ENCODE results near the gene SERPINE2.

The SERPINE2 gene

GRCh38 chr2:224042191-224042696, 3.2 kb upstream of the SERPINE2 start:
- no peak for DNase-seq (ENCODE audit: low read depth, low spot score)

- DNase-seq (ENCODE audit: low read depth, low spot score) = no peak
These were observed 2.5 kb upstream of the SERPINE2 start for GRCh38 chr2:224041554-224041953.

GRCh38 chr2:224040753-224041152, 1.7 kb upstream of the SERPINE2 start:
- DNase-seq (ENCODE audit: low read depth, low spot score) = no peak

- DNase-seq (ENCODE audit: low read depth, low spot score) = no peak
These were observed 819 bp upstream of the SERPINE2 start for GRCh38 chr2:224039770-224040440.

GRCh38 chr2:224038830-224039079, 331 bp downstream of the SERPINE2 start:
- no peak for DNase-seq (ENCODE audit: low read depth, low spot score)

GRCh38 chr2:224038049-224038829, 847 bp downstream of the SERPINE2 start:
- no peak for DNase-seq (ENCODE audit: low read depth, low spot score)

- no peak for DNase-seq (ENCODE audit: low read depth, low spot score)
These were observed 2.2 kb downstream of the SERPINE2 start for GRCh38 chr2:224036731-224037361.

GRCh38 chr2:224034017-224034416, 5.1 kb downstream of the SERPINE2 start:
- no peak for DNase-seq (ENCODE audit: low read depth, low spot score)

GRCh38 chr2:224033601-224034000, 5.5 kb downstream of the SERPINE2 start:
- DNase-seq (ENCODE audit: low read depth, low spot score) = no peak

- DNase-seq (ENCODE audit: low read depth, low spot score) = no peak
These were observed 6.8 kb downstream of the SERPINE2 start for GRCh38 chr2:224032283-224032682.

GRCh38 chr2:224031358-224031970, 7.6 kb downstream of the SERPINE2 start:
- no peak for DNase-seq (ENCODE audit: low read depth, low spot score)

GRCh38 chr2:224030786-224031185, 8.3 kb downstream of the SERPINE2 start:
- no peak for DNase-seq (ENCODE audit: low read depth, low spot score)

GRCh38 chr2:224029876-224030275, 9.2 kb downstream of the SERPINE2 start:
- DNase-seq (ENCODE audit: low read depth, low spot score) = no peak

GRCh38 chr2:224027931-224028330, 11.2 kb downstream of the SERPINE2 start:
- DNase-seq (ENCODE audit: low read depth, low spot score) = no peak

GRCh38 chr2:224027070-224027469, 12.0 kb downstream of the SERPINE2 start:
- peak; percentile 85 for DNase-seq (ENCODE audit: low read depth, low spot score)

- DNase-seq (ENCODE audit: low read depth, low spot score) = no peak
These were observed 13.2 kb downstream of the SERPINE2 start for GRCh38 chr2:224025874-224026273.

- no peak for DNase-seq (ENCODE audit: low read depth, low spot score)
These were observed 14.8 kb downstream of the SERPINE2 start for GRCh38 chr2:224024270-224024669.

GRCh38 chr2:224023188-224023587, 15.9 kb downstream of the SERPINE2 start:
- no peak for DNase-seq (ENCODE audit: low read depth, low spot score)

- DNase-seq (ENCODE audit: low read depth, low spot score) = no peak
These were observed 16.6 kb downstream of the SERPINE2 start for GRCh38 chr2:224022486-224022885.

- no peak for DNase-seq (ENCODE audit: low read depth, low spot score)
These were observed 18.6 kb downstream of the SERPINE2 start for GRCh38 chr2:224020523-224020922.

GRCh38 chr2:224017957-224018356, 21.1 kb downstream of the SERPINE2 start:
- no peak for DNase-seq (ENCODE audit: low read depth, low spot score)

GRCh38 chr2:224016963-224017362, 22.1 kb downstream of the SERPINE2 start:
- no peak for DNase-seq (ENCODE audit: low read depth, low spot score)

All from iPS DF 19.7 (cell line).